Mesodermal cell (in vitro differentiated cells): ENCODE results near the gene MGAT4B.
"Not testable (repeated sequence)": the region's sequence is repeated elsewhere in the genome, so short reads cannot be mapped to it uniquely, and the experiment has no call there.

ENCODE experiments used
- H3K27ac ChIP-seq: 2 replicates; pipeline ENCODE4 v1.7.0; 2013; ENCODE audit warnings: mild to moderate bottlenecking, low read depth, low read length, moderate library complexity; ENCODE audit not compliant: severe bottlenecking
- H3K36me3 ChIP-seq: 2 replicates; pipeline ENCODE4 v1.7.1; 2013; ENCODE audit warnings: mild to moderate bottlenecking, low read length, moderate library complexity; ENCODE audit not compliant: control insufficient read depth, insufficient read depth
- H3K4me1 ChIP-seq: one replicate; pipeline ENCODE4 v1.7.1; 2013; ENCODE audit warnings: mild to moderate bottlenecking, low read length; ENCODE audit not compliant: insufficient read depth, control insufficient read depth, poor library complexity, severe bottlenecking
- H3K4me3 ChIP-seq: 2 replicates; pipeline ENCODE4 v1.7.0; 2013; ENCODE audit warnings: low read length, control low read depth, mild to moderate bottlenecking; ENCODE audit not compliant: insufficient read depth, poor library complexity, severe bottlenecking; ENCODE audit errors: extremely low read depth
- H3K9me3 ChIP-seq: 2 replicates; pipeline ENCODE4 v1.7.1; 2013; ENCODE audit warnings: mild to moderate bottlenecking, low read length, moderate library complexity; ENCODE audit not compliant: control insufficient read depth
- WGBS, 2 experiments: methylation state at CpG; one replicate each; pipeline ENCODE4 v1.1.5; 2013; ENCODE audit warnings: missing lambda C conversion rate in 2 of 2; ENCODE audit not compliant: insufficient coverage in 2 of 2; 5-methylcytosine and 5-hydroxymethylcytosine counted together

MGAT4B gene

GRCh38 chr5:179792612-179793467, 13.8 kb downstream of the MGAT4B start:
- WGBS, 2 experiments = 93 to 94% methylated on average over 14 to 22 of the region's 24 CpGs
- H3K36me3 ChIP-seq = peaks cover 14% of the 10 kb centered on the region
- peaks cover 8% of the 10 kb centered on the region for H3K4me1 ChIP-seq
- H3K27ac ChIP-seq = no peak overlapping the region
- no peaks in the 10 kb centered on the region for H3K9me3 ChIP-seq
- no peak overlapping the region for H3K4me3 ChIP-seq

- Histone ChIP-seq H3K36me3 (peaks cover 7% of the 10 kb centered on the region), H3K27ac (no peak overlapping the region), H3K4me1 (peaks cover 8% of the 10 kb centered on the region), H3K4me3 (no peak overlapping the region), H3K9me3 (no peaks in the 10 kb centered on the region)
- 91 to 95% methylated on average over 15 of the region's 15 CpGs for WGBS, 2 experiments
Measured at GRCh38 chr5:179791881-179792611, 14.6 kb downstream of the MGAT4B start.

DNA sequence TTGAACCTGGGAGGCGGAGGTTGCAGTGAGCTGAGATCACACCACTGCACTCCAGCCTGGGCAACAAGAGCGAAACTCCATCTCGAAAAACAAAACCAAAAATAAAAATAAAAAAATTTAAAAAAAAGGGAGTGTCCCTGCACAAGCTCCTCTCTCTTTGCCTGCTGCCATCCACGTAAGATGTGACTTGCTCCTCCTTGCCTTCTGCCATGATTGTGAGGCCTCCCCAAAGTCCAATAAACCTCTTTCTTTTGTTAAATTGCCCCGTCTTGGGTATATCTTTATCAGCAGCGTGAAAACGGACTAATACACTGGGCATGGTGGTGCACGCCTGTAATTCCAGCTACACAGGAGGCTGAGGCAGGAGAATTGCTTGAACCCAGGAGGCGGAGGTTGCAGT, 17.4 kb downstream of the MGAT4B start:
- not testable (repeated sequence) for H3K9me3 ChIP-seq, H3K36me3 ChIP-seq, H3K4me3 ChIP-seq, H3K27ac ChIP-seq, H3K4me1 ChIP-seq
- WGBS, 2 experiments = 97 to 98% methylated on average over 6 of the region's 9 CpGs

DNA sequence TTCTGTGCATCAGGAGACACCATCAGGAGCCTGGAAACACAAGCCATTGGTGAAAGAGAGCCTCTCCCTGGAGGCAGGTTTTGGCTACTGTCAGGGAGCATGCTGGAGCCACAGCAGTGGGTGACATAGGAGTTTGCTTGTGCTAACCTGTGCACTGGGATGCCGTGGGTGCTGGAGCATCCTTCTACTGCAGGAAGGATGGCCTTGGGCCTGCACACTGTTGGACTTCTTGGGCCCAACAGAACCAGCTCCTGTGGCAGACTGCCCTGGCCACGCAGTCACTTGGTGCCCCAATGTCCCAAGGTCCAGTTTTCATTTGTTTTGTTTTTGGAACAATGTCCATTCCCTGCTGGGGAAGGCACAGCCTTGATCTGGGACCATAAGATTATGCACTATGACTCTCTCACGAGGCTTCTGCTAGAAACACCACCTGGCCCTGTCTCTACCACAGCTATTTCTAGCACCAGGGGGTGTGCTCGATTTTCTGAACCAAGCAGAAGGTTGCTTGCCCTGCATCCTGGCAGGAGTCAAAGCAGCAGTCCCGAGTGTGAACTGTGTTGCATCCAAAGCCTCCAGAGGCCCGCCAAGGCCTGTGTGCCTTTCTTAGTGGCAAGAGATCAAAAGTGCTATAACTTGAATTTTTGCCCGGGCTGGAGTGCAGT, 18.3 kb downstream of the MGAT4B start:
- WGBS, 2 experiments = 89 to 99% methylated on average over 6 to 7 of the region's 7 CpGs
- Histone ChIP-seq H3K27ac (no peak overlapping the region), H3K4me1 (peaks cover 1% of the 10 kb centered on the region), H3K4me3 (no peak overlapping the region), H3K9me3 (no peaks in the 10 kb centered on the region), H3K36me3 (no peaks in the 10 kb centered on the region)

- 86 to 89% methylated on average over 12 of the region's 12 CpGs for WGBS, 2 experiments
Measured at GRCh38 chr5:179786861-179787260, 19.8 kb downstream of the MGAT4B start.

GRCh38 chr5:179783128-179783527, 23.5 kb downstream of the MGAT4B start:
- H3K27ac ChIP-seq = no peak overlapping the region
- no peaks in the 10 kb centered on the region for H3K4me1 ChIP-seq
- H3K4me3 ChIP-seq = no peak overlapping the region
- H3K9me3 ChIP-seq = no peaks in the 10 kb centered on the region
- WGBS, 2 experiments = 95 to 98% methylated on average over 9 of the region's 9 CpGs
- peaks cover 45% of the 10 kb centered on the region for H3K36me3 ChIP-seq

More at GRCh38 chr5:179786861-179787260, 19.8 kb downstream of the MGAT4B start:
- Histone ChIP-seq H3K36me3 (peaks cover 12% of the 10 kb centered on the region), H3K4me1 (no peaks in the 10 kb centered on the region), H3K4me3 (no peak overlapping the region), H3K27ac (no peak overlapping the region), H3K9me3 (no peaks in the 10 kb centered on the region)

GRCh38 chr5:179781846-179782245, 24.8 kb downstream of the MGAT4B start:
- no peak overlapping the region for H3K27ac ChIP-seq
- no peaks in the 10 kb centered on the region for H3K9me3 ChIP-seq
- peaks cover 57% of the 10 kb centered on the region for H3K36me3 ChIP-seq
- H3K4me3 ChIP-seq = no peak overlapping the region
- H3K4me1 ChIP-seq = no peaks in the 10 kb centered on the region
- 91 to 98% methylated on average over 4 of the region's 4 CpGs for WGBS, 2 experiments

GRCh38 chr5:179780362-179780761, 26.3 kb downstream of the MGAT4B start:
- no peak overlapping the region for H3K4me3 ChIP-seq
- peaks cover 72% of the 10 kb centered on the region for H3K36me3 ChIP-seq
- H3K27ac ChIP-seq = no peak overlapping the region
- WGBS, 2 experiments = 96% methylated on average over 4 to 5 of the region's 7 CpGs
- no peaks in the 10 kb centered on the region for H3K4me1 ChIP-seq
- H3K9me3 ChIP-seq = no peaks in the 10 kb centered on the region

DNA sequence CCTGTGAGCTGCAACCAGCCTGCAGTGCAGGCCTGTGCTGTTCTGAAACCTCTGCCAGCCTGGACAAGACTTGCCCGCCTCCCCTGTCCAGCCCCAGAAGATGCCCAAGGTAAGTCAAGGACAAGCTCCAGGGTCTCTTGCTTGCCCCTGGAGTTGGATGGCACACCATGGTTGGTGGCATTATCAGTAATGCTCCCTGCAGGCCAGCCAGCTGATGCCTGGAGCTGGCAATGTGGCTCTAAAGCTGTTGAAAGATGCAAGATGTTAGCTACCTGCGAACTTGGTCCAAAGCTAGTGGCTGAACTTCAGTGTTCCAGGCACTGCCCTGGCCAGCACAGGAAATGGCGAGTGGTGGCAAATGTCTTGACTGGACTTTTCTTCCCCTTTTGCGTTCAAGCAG, 26.8 kb downstream of the MGAT4B start:
- Histone ChIP-seq H3K9me3 (no peaks in the 10 kb centered on the region), H3K36me3 (peaks cover 77% of the 10 kb centered on the region), H3K4me1 (no peaks in the 10 kb centered on the region), H3K27ac (no peak overlapping the region), H3K4me3 (no peak overlapping the region)
- 96 to 98% methylated on average over 4 of the region's 4 CpGs for WGBS, 2 experiments

DNA sequence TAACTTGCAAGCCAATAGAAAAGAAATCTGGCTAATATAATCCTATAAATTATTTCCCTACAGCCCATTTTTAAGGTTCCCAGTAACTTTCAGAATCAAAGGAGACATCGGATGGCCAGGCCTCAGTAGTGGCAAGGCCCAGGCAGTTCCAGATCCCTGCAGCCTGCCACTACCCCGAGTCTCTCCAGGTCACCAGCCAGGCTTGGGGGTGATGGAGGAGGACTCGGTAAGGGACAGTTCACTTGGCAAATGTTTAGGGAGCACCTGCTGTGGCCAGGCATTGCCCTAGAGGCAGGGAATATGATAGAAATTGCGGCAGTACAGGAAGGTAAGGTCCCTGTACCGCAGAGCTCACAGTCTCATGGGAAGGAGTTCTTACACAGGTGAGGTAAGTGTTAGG, 28.1 kb downstream of the MGAT4B start:
- Histone ChIP-seq H3K4me1 (no peaks in the 10 kb centered on the region), H3K9me3 (no peaks in the 10 kb centered on the region), H3K4me3 (no peak overlapping the region), H3K36me3 (peaks cover 89% of the 10 kb centered on the region), H3K27ac (no peak overlapping the region)
- WGBS, 2 experiments = 95 to 96% methylated on average over 4 to 5 of the region's 5 CpGs
